Stimulated activated CD4-positive, alpha-beta T cell treated with anti-CD3 and anti-CD28 coated beads, Interleukin-2, amount 100 ng/mL, for 4 hours (primary cell): ENCODE results near the gene RAPGEF2.

Experiments
- DNase-seq: peaks from one replicate; pipeline ENCODE4 v3.0.0-alpha.2; 2020; ENCODE audit warnings: low read depth

The RAPGEF2 gene

DNA sequence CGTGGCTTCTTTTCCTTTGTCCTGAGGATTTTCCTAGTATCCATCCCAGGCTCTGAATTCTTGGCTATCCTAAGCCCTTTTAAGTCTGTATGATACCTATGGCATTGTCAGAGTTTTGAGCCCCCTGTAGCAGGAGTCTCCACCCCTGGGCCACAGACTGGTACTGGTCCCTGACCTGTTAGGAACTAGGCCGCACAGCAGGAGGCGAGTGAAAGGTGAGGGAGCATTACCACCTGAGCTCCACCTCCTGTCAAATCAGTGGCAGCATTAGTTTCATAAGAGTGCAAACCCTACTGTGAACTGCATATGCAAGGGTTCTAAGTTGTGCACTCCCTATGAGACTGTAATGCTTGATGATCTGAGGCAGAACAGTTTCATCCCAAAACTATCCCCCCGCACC is 216.1 kb downstream of the RAPGEF2 start:
- DNase-seq, result no peak

- DNase-seq, result no peak
Measured at GRCh38 chr4:159326480-159326879, 223.6 kb downstream of the RAPGEF2 start.

DNA sequence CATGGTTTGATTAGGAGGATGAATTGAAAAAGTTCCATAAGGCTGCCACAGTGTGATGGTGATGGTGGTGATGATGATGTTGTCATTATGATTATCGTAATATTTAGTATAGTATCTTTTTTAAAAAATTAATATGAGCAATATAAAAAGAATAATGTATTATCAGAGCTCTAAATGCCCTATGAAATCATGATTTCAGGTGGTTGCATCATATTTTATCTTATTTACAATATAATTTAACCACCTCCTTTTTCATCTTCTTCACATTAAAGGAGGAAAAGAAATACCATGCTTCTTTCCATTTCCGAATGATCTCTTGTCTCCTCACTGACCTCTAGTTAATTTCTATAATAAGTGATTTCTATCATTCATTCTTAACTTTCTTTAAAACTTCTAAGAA is 225.9 kb downstream of the RAPGEF2 start:
- no peak for DNase-seq

GRCh38 chr4:159334461-159334860 is 231.6 kb downstream of the RAPGEF2 start:
- no peak for DNase-seq

DNA sequence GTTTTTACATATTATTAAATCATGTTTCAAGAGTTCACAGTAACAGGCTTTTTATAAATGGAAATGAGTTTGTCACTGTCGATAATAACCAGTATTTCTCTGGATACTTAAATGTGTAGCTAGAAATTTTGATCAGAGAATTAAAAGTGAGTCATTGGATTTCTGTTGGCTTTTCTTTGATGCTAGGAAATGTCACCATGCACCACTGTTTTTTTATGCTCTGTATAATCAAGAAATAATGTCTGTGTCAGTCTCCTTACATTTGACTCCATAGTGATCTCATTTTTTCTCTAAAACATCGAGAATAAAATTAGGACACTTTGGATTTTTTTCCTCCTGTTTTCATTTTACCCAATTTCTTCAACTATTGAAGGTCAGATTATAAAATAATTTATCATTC is 234.2 kb downstream of the RAPGEF2 start:
- DNase-seq, result no peak

DNA sequence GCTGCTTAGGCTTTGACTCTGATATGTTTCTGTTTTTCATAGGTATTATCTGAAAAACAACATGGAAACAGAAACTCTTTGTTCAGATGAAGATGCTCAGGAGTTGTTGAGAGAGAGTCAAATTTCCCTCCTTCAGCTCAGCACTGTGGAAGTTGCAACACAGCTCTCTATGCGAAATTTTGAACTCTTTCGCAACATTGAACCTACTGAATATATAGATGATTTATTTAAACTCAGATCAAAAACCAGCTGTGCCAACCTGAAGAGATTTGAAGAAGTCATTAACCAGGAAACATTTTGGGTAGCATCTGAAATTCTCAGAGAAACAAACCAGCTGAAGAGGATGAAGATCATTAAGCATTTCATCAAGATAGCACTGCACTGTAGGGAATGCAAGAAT is 238.6 kb downstream of the RAPGEF2 start:
- no peak for DNase-seq

- no peak for DNase-seq
Measured at GRCh38 chr4:159342374-159342773, 239.5 kb downstream of the RAPGEF2 start.

DNA sequence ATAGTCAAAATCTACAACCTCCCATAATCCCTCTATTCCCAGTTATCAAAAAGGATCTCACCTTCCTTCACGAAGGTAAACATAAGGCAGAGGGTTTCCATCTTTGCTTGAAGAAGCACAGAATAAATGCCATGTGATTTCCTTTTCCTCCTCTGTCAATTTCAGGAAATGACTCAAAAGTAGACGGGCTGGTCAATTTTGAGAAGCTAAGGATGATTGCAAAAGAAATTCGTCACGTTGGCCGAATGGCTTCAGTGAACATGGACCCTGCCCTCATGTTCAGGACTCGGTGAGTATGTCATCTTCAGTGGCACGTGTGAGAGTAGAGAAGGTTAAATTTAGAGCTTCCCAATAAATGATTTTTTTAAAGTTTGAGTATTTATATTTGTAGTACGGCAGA is 240.2 kb downstream of the RAPGEF2 start:
- DNase-seq, result no peak

DNA sequence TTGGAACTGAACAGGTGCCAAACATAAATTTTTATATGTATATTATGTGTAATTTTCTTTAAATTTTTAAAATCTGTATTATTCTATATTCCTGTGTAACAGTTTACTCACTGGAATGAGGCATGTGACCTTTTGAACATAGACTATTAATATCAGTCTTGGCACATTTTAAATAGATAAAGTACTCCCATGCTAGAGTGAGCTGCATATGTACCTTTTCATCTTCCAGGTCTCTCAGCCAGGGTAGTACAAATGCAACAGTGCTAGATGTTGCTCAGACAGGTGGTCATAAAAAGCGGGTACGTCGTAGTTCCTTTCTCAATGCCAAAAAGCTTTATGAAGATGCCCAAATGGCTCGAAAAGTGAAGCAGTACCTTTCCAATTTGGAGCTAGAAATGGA is 242.0 kb downstream of the RAPGEF2 start:
- no peak for DNase-seq

DNA sequence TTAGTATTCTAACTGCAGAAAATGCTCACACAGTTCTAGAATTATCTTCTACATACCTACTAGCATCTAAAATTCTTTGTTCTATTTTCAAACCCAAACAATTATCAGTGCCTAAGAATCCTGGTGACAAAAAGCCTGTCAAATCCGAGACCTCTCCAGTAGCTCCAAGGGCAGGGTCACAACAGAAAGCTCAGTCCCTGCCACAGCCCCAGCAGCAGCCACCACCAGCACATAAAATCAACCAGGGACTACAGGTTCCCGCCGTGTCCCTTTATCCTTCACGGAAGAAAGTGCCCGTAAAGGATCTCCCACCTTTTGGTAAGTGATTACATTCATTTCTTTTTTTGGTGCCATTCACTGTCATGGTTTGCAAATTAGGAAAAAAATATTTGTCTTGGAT is 243.8 kb downstream of the RAPGEF2 start:
- DNase-seq, result no peak

- DNase-seq, result no peak
Measured at GRCh38 chr4:159347813-159348212, 244.9 kb downstream of the RAPGEF2 start.

DNA sequence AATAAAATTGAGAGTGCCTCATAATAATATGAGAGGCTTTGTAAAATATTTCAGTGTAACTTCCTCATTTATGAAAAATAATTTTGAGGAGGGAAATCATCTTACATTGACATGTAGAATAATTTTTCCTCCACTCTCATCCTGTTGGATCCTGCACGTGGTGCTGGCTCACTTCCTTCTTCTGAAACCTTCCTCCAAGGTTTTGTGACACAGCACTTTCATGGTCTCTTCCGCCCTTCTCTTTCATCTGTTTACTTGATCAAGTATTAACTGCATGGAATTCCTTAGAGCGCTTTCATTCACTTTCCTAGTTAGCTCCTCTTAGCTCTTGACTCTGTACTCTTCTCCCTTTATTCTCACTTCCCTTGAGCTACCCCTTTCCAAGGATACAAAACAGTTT is 246.5 kb downstream of the RAPGEF2 start:
- no peak for DNase-seq

GRCh38 chr4:159352609-159353008 is 249.7 kb downstream of the RAPGEF2 start:
- DNase-seq, result no peak

DNA sequence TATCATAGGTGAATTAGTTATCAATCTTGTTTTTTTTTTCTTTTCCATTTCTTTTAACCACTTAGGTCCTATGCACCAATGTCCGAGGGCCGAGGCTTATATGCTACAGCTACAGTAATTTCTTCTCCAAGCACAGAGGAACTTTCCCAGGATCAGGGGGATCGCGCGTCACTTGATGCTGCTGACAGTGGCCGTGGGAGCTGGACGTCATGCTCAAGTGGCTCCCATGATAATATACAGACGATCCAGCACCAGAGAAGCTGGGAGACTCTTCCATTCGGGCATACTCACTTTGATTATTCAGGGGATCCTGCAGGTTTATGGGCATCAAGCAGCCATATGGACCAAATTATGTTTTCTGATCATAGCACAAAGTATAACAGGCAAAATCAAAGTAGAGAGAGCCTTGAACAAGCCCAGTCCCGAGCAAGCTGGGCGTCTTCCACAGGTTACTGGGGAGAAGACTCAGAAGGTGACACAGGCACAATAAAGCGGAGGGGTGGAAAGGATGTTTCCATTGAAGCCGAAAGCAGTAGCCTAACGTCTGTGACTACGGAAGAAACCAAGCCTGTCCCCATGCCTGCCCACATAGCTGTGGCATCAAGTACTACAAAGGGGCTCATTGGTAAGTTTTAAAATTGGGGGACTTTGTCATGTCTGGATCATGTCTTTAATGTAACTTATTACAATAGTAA is 250.7 kb downstream of the RAPGEF2 start:
- DNase-seq, result no peak

- DNase-seq, result no peak
Measured at GRCh38 chr4:159355466-159355865, 252.6 kb downstream of the RAPGEF2 start.

DNA sequence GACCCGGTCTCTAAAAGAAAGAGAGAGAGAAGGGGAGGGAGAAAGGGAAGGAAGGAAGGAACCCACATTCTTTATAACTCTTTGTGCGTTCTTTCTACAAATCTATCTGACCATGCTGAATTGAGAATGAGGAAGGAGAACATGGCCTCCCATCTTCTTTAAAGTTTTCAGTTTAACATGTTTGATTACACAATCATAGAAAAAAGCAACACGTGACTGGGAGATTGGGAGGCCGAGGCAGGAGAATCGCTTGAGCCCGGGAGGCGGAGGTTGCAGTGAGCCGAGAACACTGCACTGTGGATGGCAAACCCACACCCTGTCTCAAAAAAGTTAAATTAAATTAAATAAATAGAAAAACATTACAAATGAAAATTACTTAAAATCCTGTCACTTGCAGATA is 254.5 kb downstream of the RAPGEF2 start:
- DNase-seq, result no peak

GRCh38 chr4:159358226-159358625 is 255.3 kb downstream of the RAPGEF2 start:
- no peak for DNase-seq

DNA sequence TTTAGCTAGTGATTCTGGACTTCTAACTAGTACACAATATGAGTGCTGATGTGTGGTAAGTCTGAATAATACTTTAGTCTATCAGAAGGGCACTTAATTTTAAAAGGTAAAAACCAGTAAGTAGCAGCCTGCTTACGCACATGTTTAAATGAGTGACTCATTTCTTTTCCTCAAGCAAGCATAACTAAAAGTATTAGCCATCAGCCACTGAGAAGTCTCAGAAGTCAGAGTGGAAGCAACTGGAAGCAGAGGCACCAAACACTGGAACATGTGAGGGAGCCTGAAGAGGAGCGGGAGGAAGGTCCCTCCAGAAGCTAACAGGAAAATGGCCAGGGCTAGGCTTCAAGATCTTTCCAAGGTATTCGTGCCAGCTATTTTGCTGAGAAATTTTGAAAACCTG is 257.7 kb downstream of the RAPGEF2 start:
- DNase-seq, result no peak

- no peak for DNase-seq
Measured at GRCh38 chr4:159363361-159363760, 260.5 kb downstream of the RAPGEF2 start.

DNA sequence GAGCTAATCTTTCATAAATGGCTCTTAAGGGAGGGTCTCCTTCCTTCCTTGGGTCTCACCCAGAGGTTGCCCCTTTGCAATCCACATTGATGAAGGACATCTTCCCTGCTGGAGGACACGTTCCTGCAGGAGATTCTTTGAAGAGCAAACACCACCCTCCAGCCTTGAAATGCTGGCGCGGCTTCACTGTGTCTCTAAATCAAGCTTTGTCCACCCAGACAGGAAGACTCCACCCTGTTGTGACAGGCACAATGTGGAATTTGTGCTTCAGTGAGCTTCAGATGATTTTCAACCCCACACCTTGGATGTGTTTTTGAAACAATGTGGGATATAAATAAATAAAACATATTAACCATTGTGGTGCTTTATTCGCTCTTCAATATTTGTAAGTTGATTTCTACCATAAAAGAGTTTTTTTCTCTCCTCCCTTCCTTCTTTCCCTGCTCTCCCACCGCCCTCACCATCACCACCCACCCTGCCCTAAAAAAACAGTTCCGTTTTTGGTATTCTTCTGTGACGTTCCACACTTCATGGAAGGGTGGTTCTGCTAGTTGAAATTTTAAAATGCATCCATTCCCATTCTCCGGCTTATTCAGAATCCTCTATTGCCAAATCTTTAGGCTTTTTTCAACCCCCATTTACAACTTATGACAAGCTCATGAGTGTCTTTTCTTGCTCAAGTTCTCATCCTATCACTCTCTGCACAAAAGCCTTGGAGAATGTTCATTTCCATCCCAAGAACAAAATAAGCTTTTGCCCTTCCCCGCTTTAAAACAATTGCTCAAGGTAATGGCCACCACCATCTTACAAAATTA is 264.3 kb downstream of the RAPGEF2 start:
- DNase-seq, result no peak

DNA sequence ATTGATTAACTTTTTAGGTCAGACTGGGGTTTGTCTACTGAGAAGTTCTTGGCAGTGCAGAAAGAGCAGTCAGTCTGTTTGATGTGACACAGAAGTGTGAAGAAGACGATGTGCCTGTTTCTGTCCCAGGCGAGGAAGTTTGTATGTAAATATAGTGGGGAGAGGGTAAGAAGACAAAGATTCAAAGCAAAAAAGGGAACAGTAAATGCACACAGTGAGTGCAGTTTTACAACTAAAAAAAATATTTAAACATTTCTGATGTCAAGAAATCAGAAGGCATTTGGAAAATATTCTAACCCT is 264.9 kb downstream of the RAPGEF2 start:
- DNase-seq, result no peak

DNA sequence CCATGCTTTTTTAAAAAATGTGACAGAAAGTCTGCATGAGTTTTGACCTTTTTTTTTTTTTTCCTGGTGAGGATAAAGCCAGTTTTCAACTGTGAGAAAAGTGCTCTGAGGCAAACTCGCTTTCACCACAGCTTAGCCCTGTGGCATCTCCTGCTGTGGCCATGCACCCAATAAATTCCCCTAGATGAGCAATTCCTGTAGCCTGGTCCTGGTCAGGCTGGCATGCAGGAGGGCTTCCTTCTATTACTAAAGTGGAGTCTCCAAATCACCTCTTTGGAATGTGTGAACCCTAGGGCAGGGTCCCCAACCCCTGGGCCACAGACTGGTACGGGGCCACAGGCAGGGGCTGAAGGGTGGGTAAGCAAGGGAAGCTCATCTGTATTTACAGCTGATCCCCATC is 265.4 kb downstream of the RAPGEF2 start:
- no peak for DNase-seq

- no peak for DNase-seq
Measured at GRCh38 chr4:159369256-159369655, 266.4 kb downstream of the RAPGEF2 start.

GRCh38 chr4:159370286-159370685 is 267.4 kb downstream of the RAPGEF2 start:
- no peak for DNase-seq
